SK-N-SH (cell line): ENCODE measurements around the gene TAS2R41. TPM values are rescaled to one million over a fixed set of nuclear protein-coding genes. Genes with fewer than 3 reads are reported as not detected.

Experiments used
- CTCF ChIA-PET: fragments of 300-600, 350-600 bp; formaldehyde crosslinking; extraction: SDS; loops from one replicate; lab custom pipeline; 2021; lab: Yijun Ruan, JAX
- POLR2A ChIA-PET: fragments of 350-600 bp; sonication (Branson Sonifier 250); formaldehyde crosslinking; extraction: SDS; loops from one replicate; lab custom pipeline; 2020; ENCODE audit warnings: antibody characterized with exemption, inconsistent platforms; lab: Yijun Ruan, JAX
- DNase-seq: peaks from one replicate; pipeline ENCODE4 v3.0.0; 2012
- H2AFZ ChIP-seq: fragments of 200-600 bp; sonication (generic); 2 replicates; pipeline ENCODE4 v1.8.1; 2016; ENCODE audit warnings: antibody characterized with exemption, mild to moderate bottlenecking, low read depth
- H3F3A ChIP-seq: fragments of 200-600 bp; sonication (generic); replicated peaks from 2 replicates; pipeline ENCODE3; 2016; ENCODE audit warnings: antibody characterized with exemption, mild to moderate bottlenecking; ENCODE audit not compliant: insufficient read depth
- H3K27ac ChIP-seq, 2 experiments: fragments of 200-500 bp in 1 of 2; fragments of 200-600 bp in 1 of 2; sonication (Bioruptor generic) in 1 of 2; sonication (generic), shearing (Covaris generic) in 1 of 2; 2 replicates each; pipeline versions ENCODE4 v1.5.1 to v1.6.1; 2014 to 2016; ENCODE audit warnings: low read depth in 2 of 2, inconsistent platforms in 1 of 2, low read length in 1 of 2, mild to moderate bottlenecking in 1 of 2, mixed read lengths in 1 of 2
- H3K27me3 ChIP-seq: fragments of 200-600 bp; sonication (generic), shearing (Covaris generic); 2 replicates; pipeline ENCODE4 v1.6.1; 2016; ENCODE audit warnings: mixed run types; ENCODE audit not compliant: insufficient read depth
- H3K36me3 ChIP-seq, 2 experiments: fragments of 200-500 bp in 1 of 2; fragments of 200-600 bp in 1 of 2; sonication (Bioruptor generic) in 1 of 2; sonication (generic) in 1 of 2; replicated peaks in 1 of 2; 2 replicates each; pipeline versions ENCODE3 to v1.5.1; 2014 to 2016; ENCODE audit warnings: low read length in 1 of 2, mild to moderate bottlenecking in 1 of 2; ENCODE audit not compliant: insufficient read depth in 2 of 2, control insufficient read depth in 1 of 2
- H3K4me1 ChIP-seq, 2 experiments: fragments of 200-500 bp in 1 of 2; fragments of 200-600 bp in 1 of 2; sonication (Bioruptor generic) in 1 of 2; sonication (generic), shearing (Covaris generic) in 1 of 2; 2 replicates each; pipeline versions ENCODE4 v1.5.1 to v1.6.1; 2014 to 2016; ENCODE audit warnings: low read depth in 1 of 2, low read length in 1 of 2, mixed run types in 1 of 2; ENCODE audit not compliant: insufficient read depth in 2 of 2, control insufficient read depth in 1 of 2
- H3K4me2 ChIP-seq: fragments of 200-600 bp; sonication (generic), shearing (Covaris generic); 2 replicates; pipeline ENCODE4 v1.6.1; 2017; ENCODE audit warnings: mixed run types
- H3K4me3 ChIP-seq, 2 experiments: fragments of 200-500 bp in 1 of 2; fragments of 200-600 bp in 1 of 2; sonication (Bioruptor generic) in 1 of 2; sonication (generic), shearing (Covaris generic) in 1 of 2; 2 replicates each; pipeline versions ENCODE4 v1.5.1 to v1.8.1; 2014 to 2016; ENCODE audit warnings: low read depth in 2 of 2, inconsistent platforms in 1 of 2, low read length in 1 of 2, mild to moderate bottlenecking in 1 of 2, mixed read lengths in 1 of 2, moderate library complexity in 1 of 2
- H3K79me2 ChIP-seq: fragments of 200-600 bp; sonication (generic); 2 replicates; pipeline ENCODE4 v1.8.1; 2017; ENCODE audit warnings: mild to moderate bottlenecking; ENCODE audit not compliant: insufficient read depth
- H3K9ac ChIP-seq: fragments of 200-600 bp; sonication (generic); 2 replicates; pipeline ENCODE4 v1.6.1; 2017; ENCODE audit warnings: mixed run types
- H3K9me2 ChIP-seq: fragments of 200-600 bp; sonication (generic); 2 replicates; pipeline ENCODE4 v1.6.1; 2017; ENCODE audit warnings: mixed run types
- H3K9me3 ChIP-seq: fragments of 200-600 bp; sonication (generic); 2 replicates; pipeline ENCODE4 v1.6.1; 2017; ENCODE audit warnings: mixed run types, mild to moderate bottlenecking, moderate library complexity
- H4K20me1 ChIP-seq: fragments of 200-600 bp; sonication (generic); 2 replicates; pipeline ENCODE4 v1.6.1; 2017; ENCODE audit warnings: mild to moderate bottlenecking, mixed run types; ENCODE audit not compliant: insufficient read depth
- CHD2 ChIP-seq: fragments of 150-350 bp; IDR thresholded peaks from 2 replicates; pipeline ENCODE4 v1.6.1; 2018; ENCODE audit warnings: low read length; ENCODE audit not compliant: partially characterized antibody
- ELF1 ChIP-seq: IDR thresholded peaks from 2 replicates; pipeline ENCODE4 v1.4.0; 2012
- FOSL2 ChIP-seq: IDR thresholded peaks from 2 replicates; pipeline ENCODE4 v1.4.0; 2012; ENCODE audit warnings: low read depth, mild to moderate bottlenecking, moderate library complexity, borderline replicate concordance
- FOXJ3 ChIP-seq: sonication (generic); formaldehyde crosslinking; IDR thresholded peaks from 2 replicates; pipeline ENCODE4 v1.5.1; 2020; ENCODE audit warnings: mild to moderate bottlenecking, missing genetic modification reagents
- FOXM1 ChIP-seq: IDR thresholded peaks from 2 replicates; pipeline ENCODE4 v1.4.0; 2012; ENCODE audit warnings: low read depth, mild to moderate bottlenecking
- GABPA ChIP-seq: IDR thresholded peaks from 2 replicates; pipeline ENCODE4 v1.4.0; 2012; ENCODE audit warnings: low read depth, mild to moderate bottlenecking
- MEF2A ChIP-seq: IDR thresholded peaks from 2 replicates; pipeline ENCODE4 v1.4.0; 2012; ENCODE audit warnings: low read depth, borderline replicate concordance
- MXI1 ChIP-seq: IDR thresholded peaks from 2 replicates; pipeline ENCODE4 v1.6.1; 2012; ENCODE audit warnings: mild to moderate bottlenecking, low read depth, low read length, improper control_type of control experiment
- NFIC ChIP-seq: IDR thresholded peaks from 2 replicates; pipeline ENCODE4 v1.4.0; 2012; ENCODE audit warnings: borderline replicate concordance
- RFX5 ChIP-seq: IDR thresholded peaks from 2 replicates; pipeline ENCODE4 v1.6.1; 2012; ENCODE audit warnings: mild to moderate bottlenecking, improper control_type of control experiment, low read length
- RXRA ChIP-seq: IDR thresholded peaks from 2 replicates; pipeline ENCODE4 v1.4.0; 2012; ENCODE audit warnings: low read depth, mild to moderate bottlenecking, borderline replicate concordance
- SMC3 ChIP-seq: IDR thresholded peaks from 2 replicates; pipeline ENCODE4 v1.6.1; 2012; ENCODE audit warnings: low read depth, low read length, improper control_type of control experiment
- TAF1 ChIP-seq: IDR thresholded peaks from 2 replicates; pipeline ENCODE4 v1.6.1; 2012; ENCODE audit warnings: low read depth, mild to moderate bottlenecking, low read length, moderate library complexity, borderline replicate concordance
- TCF12 ChIP-seq: IDR thresholded peaks from 2 replicates; pipeline ENCODE4 v1.4.0; 2012
- USF1 ChIP-seq: IDR thresholded peaks from 2 replicates; pipeline ENCODE4 v1.4.0; 2012; ENCODE audit warnings: low read depth, borderline replicate concordance
- WGBS: methylation state at CpG from one replicate; pipeline ENCODE4 v1.1.6; 2017; ENCODE audit warnings: low lambda C conversion rate; 5-methylcytosine and 5-hydroxymethylcytosine counted together
- polyA plus RNA-seq, 3 experiments: library from polyadenylated mRNA; depleted of rRNA; stranded (reverse); fragments of >200 nt; gene quantifications; 2 replicates each; pipeline ENCODE4 v1.2.3, GENCODE V29; 2012
- TF ChIP-seq, protein P1 (sequence below): fragments of 150-350 bp; IDR thresholded peaks from 2 replicates; pipeline ENCODE4 v1.6.1; 2016; ENCODE audit warnings: mild to moderate bottlenecking, low read depth, low read length
- TF ChIP-seq, protein P2 (sequence below): IDR thresholded peaks from 2 replicates; pipeline ENCODE4; 2012
- TF ChIP-seq, protein P3 (sequence below): IDR thresholded peaks from 2 replicates; pipeline ENCODE4 v1.6.1; 2012; ENCODE audit warnings: mild to moderate bottlenecking, low read depth, low read length, moderate library complexity

TAS2R41 gene
- polyA plus RNA-seq, 1 of the 3 experiments (the other 2 are of a cell fraction) = not detected

DNA sequence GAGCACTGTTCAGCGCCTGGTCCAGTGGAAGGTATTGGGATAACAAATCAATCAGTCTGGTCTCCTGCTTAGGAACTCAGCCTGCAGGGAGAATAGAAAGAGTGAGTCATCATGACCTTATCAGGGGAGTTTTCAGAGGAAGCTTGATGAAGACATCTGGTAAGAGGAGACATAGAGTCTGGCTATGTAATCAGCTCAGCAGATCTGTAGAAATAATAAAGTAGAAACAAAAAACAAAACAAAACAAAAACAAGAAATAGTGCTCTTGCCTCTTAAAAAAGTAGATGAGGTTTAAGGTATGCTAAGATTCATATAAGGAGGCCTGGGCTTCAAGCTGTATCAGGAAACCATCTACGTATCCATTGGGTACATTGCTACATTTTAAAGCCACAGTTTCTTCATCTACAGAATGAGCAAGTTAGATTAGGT, 14.4 kb downstream of the TAS2R41 start (continued):
- peak; percentile 94 for TF ChIP-seq FOXM1
- TF ChIP-seq, protein P1, sequence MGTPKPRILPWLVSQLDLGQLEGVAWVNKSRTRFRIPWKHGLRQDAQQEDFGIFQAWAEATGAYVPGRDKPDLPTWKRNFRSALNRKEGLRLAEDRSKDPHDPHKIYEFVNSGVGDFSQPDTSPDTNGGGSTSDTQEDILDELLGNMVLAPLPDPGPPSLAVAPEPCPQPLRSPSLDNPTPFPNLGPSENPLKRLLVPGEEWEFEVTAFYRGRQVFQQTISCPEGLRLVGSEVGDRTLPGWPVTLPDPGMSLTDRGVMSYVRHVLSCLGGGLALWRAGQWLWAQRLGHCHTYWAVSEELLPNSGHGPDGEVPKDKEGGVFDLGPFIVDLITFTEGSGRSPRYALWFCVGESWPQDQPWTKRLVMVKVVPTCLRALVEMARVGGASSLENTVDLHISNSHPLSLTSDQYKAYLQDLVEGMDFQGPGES = no peak
- TF ChIP-seq, protein P2, sequence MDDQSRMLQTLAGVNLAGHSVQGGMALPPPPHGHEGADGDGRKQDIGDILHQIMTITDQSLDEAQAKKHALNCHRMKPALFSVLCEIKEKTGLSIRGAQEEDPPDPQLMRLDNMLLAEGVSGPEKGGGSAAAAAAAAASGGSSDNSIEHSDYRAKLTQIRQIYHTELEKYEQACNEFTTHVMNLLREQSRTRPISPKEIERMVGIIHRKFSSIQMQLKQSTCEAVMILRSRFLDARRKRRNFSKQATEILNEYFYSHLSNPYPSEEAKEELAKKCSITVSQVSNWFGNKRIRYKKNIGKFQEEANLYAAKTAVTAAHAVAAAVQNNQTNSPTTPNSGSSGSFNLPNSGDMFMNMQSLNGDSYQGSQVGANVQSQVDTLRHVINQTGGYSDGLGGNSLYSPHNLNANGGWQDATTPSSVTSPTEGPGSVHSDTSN = peak; percentile 96
- TF ChIP-seq TCF12 = peak; percentile 99
- TF ChIP-seq, protein P3, sequence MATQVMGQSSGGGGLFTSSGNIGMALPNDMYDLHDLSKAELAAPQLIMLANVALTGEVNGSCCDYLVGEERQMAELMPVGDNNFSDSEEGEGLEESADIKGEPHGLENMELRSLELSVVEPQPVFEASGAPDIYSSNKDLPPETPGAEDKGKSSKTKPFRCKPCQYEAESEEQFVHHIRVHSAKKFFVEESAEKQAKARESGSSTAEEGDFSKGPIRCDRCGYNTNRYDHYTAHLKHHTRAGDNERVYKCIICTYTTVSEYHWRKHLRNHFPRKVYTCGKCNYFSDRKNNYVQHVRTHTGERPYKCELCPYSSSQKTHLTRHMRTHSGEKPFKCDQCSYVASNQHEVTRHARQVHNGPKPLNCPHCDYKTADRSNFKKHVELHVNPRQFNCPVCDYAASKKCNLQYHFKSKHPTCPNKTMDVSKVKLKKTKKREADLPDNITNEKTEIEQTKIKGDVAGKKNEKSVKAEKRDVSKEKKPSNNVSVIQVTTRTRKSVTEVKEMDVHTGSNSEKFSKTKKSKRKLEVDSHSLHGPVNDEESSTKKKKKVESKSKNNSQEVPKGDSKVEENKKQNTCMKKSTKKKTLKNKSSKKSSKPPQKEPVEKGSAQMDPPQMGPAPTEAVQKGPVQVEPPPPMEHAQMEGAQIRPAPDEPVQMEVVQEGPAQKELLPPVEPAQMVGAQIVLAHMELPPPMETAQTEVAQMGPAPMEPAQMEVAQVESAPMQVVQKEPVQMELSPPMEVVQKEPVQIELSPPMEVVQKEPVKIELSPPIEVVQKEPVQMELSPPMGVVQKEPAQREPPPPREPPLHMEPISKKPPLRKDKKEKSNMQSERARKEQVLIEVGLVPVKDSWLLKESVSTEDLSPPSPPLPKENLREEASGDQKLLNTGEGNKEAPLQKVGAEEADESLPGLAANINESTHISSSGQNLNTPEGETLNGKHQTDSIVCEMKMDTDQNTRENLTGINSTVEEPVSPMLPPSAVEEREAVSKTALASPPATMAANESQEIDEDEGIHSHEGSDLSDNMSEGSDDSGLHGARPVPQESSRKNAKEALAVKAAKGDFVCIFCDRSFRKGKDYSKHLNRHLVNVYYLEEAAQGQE = peak; percentile 62; the same call in 1 of the 2 replicates
- TF ChIP-seq TAF1 = peak; percentile 60; the same call in 1 of the 2 replicates
- TF ChIP-seq ELF1 = peak; percentile 32; the same call in 1 of the 2 replicates

DNA sequence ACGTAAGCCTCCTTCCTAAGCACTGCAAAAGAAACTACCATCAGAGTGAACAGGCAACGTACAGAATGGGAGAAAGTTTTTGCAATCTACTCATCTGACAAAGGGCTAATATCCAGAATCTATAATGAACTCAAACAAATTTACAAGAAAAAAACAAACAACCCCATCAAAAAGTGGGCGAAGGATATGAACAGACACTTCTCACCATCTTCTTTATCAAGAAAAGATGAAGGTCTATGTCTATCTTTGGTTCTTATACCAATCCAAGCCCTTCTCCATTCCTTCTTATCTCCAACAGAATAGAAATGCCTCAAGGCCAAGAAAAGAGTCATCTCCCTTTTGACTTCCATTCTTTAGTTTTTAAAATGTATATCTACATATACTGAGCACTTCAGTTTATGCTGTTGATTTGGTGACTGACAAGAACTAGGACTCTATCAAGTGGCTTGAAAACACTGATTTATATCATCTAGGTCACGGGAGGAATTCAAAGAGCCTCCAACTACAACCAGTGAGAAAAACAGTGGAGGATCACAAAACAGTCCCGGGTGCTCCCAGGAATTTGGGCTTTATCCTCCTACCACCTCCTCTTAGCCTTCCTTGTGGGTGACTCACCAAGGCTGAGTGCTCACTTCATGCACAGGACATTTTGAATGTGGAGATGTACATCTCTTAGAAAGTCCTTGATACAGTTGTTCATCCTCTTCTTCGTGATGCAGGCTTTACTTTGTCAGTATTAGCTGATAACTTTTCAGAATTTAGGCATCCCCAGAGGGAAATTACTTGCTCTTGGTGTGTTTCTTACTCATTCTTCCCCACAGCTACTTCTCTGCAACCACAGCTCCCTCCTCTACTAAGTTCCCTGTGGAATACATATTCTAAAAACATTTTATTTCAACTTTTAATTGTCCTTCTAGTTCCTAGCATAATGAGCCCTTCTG, 15.4 kb downstream of the TAS2R41 start:
- Histone ChIP-seq H3K4me3 (no peak overlapping the region), H3K79me2 (no peaks in the 10 kb centered on the region), H3F3A (peaks cover 64% of the 10 kb centered on the region), H3K9me2 (no peaks in the 10 kb centered on the region), H3K4me1 (peaks cover 11 to 59% of the 10 kb centered on the region in 2 experiments), H3K4me2 (peak overlapping the region; percentile 17; the same call in 1 of the 2 replicates), H3K36me3 (no peaks in the 10 kb centered on the region), H3K27ac (peak overlapping the region; percentile 92 to 95), H4K20me1 (no peaks in the 10 kb centered on the region), H3K9me3 (no peaks in the 10 kb centered on the region), H3K9ac (peak overlapping the region; percentile 6; the same call in 1 of the 2 replicates), H3K27me3 (no peaks in the 10 kb centered on the region), H2AFZ (peak overlapping the region; percentile 1; the same call in 1 of the 2 replicates)
- POLR2A ChIA-PET = no interaction called here
- DNase-seq = no peak
- CTCF ChIA-PET = interaction anchor here (1.0 kb wide), 1 partner anchor 443 kb away, joined by 3 read pairs; no protein-coding TSS in a partner anchor
- 44% methylated on average over 6 of the region's 6 CpGs for WGBS
- TF ChIP-seq USF1 = no peak
- no peak for TF ChIP-seq MEF2A
- TF ChIP-seq GABPA = no peak
- TF ChIP-seq NFIC = no peak; the same call in 1 of the 2 replicates
- TF ChIP-seq CHD2 = no peak
- TF ChIP-seq MXI1 = no peak
- TF ChIP-seq SMC3 = no peak
- TF ChIP-seq, protein P1 = no peak
- TF ChIP-seq RXRA = no peak
- no peak for TF ChIP-seq RFX5
- TF ChIP-seq FOXJ3 (CRISPR knock-in tag) = no peak
- TF ChIP-seq FOSL2 = peak; percentile 81; the same call in 1 of the 2 replicates
